ENCODE measurements around the gene APOA1.

APOA1 gene

GRCh38 chr11:116786326-116786725 is 51.1 kb downstream of the APOA1 start:
- TF ChIP-seq CTCF (conservative IDR thresholded peaks at IDR 0.05; ENCODE audit: low read depth), result no peak
- no peak overlapping the region for H3K27ac ChIP-seq
- POLR2A ChIA-PET (ENCODE audit: low non-redundant PET), result no interaction called here
- DNase-seq (ENCODE audit: low spot score), result no peak
- CTCF ChIA-PET, result no interaction called here
